Retinal pigment epithelial cell (primary cell): ENCODE data around the gene CORIN.
A peak's percentile ranks its signal among the peaks of the same experiment; 100 is the strongest.

Experiments
- DNase-seq: peaks from one replicate; pipeline ENCODE4 v3.0.0-alpha.2; 2010; ENCODE audit warnings: low read depth
- H3K4me3 ChIP-seq: 2 replicates; pipeline ENCODE4 v1.5.1; 2011; ENCODE audit warnings: mild to moderate bottlenecking, low read length, control low read depth, moderate library complexity
- CTCF ChIP-seq: conservative IDR thresholded peaks from 2 replicates; pipeline ENCODE4 v1.5.1; 2011; ENCODE audit warnings: low read depth, low read length, control low read depth, inconsistent platforms

Gene CORIN

GRCh38 chr4:47705326-47705981, 132.4 kb downstream of the CORIN start:
- TF ChIP-seq CTCF = peak; percentile 60
- no peak for DNase-seq
- no peak overlapping the region for H3K4me3 ChIP-seq

GRCh38 chr4:47704693-47705325, 133.1 kb downstream of the CORIN start:
- no peak overlapping the region for H3K4me3 ChIP-seq
- DNase-seq = peak; percentile 6
- TF ChIP-seq CTCF = peak; percentile 52

GRCh38 chr4:47703956-47704355, 133.9 kb downstream of the CORIN start:
- peak; percentile 36 for DNase-seq
- H3K4me3 ChIP-seq = no peak overlapping the region
- no peak for TF ChIP-seq CTCF

GRCh38 chr4:47703008-47703407, 134.9 kb downstream of the CORIN start:
- TF ChIP-seq CTCF = no peak
- no peak overlapping the region for H3K4me3 ChIP-seq
- no peak for DNase-seq

- no peak for DNase-seq
- no peak for TF ChIP-seq CTCF
- H3K4me3 ChIP-seq = no peak overlapping the region
These were observed 136.6 kb downstream of the CORIN start for GRCh38 chr4:47701286-47701685.

GRCh38 chr4:47698837-47699236, 139.0 kb downstream of the CORIN start:
- no peak for DNase-seq
- no peak for TF ChIP-seq CTCF
- no peak overlapping the region for H3K4me3 ChIP-seq

GRCh38 chr4:47696823-47697222, 141.0 kb downstream of the CORIN start:
- no peak for TF ChIP-seq CTCF
- DNase-seq = no peak
- no peak overlapping the region for H3K4me3 ChIP-seq
